ENCODE measurements around the gene DEUP1.
"Not testable (repeated sequence)": the region's sequence is repeated elsewhere in the genome, so short reads cannot be mapped to it uniquely, and the experiment has no call there.

Gene DEUP1

DNA sequence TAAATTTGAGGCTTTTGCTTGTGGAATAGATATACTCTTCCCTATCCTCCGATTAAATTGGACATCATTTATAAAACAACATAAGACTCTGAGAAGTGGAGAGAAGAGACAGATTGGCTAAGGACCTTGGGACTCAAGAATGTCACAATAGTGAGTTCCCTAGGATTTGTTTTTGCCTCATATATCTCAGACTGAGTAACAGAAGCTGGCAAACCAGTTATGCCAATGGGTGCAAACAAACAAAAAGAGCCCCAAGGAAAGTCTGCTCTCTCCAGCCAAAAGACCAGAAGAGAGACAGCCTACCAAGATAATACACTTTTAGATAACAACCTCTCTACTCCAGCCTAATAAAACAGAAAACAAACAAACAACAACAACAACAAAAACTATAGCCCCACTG lies 28.9 kb downstream of the DEUP1 start:
- DNase-seq, result no peak

DNA sequence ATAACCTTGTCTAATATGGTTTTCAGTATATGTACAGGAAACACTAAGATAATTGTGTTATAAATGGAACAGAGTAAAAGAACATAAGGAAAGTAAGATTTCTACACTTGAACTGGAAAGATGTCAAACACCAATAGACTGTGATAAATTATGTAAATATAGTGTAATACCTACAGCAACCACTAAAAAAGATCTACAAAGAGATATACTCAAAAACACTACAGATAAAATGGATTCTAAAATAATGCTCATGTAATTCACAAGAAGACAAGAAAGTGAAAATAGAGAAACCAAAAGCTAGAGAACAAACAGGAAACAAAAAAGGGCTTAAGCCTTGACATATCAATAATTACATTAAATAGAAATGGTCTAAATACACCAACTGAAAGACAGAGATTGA lies 30.9 kb downstream of the DEUP1 start:
- DNase-seq, result no peak

GRCh38 chr11:93368022-93368421 lies 37.5 kb downstream of the DEUP1 start:
- DNase-seq, result no peak

DNA sequence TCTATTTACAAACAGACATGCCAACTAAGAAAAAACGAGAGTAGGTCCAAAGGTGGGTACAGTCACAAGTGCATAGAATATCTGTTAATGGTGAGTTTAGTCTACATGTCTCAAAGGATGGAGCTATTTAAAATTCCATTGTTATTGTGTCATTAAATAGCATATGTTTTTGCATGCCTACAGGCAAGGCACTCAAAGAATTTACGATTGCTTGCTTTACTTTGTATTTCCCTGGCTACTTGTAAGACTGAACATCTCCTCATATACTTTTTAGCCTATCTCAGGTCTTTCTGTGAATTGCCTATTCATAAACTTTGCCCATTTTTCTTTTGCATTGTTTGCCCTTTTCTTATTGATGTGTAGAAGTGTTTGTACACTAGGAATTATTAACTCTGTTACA lies 39.7 kb downstream of the DEUP1 start:
- no peak for DNase-seq

DNA sequence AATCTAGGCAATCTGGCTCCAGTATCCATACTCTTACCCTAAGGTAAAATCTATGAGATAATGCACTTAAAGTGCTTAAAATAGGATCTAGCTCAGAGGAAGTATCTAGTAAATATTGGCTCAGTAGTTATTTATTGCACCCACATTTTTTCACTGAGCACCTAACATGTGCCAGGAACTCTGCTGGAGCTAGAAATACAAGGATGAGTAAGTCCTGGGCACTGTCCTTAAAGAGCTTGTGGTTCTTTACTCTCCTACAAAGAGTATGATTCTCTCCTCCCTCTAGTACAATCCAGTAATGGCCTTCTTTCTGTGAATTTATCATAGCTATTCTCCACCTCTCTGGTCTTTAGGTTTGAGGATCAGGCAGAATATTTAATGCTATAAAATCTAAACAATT lies 59.2 kb downstream of the DEUP1 start:
- no peak for DNase-seq

DNA sequence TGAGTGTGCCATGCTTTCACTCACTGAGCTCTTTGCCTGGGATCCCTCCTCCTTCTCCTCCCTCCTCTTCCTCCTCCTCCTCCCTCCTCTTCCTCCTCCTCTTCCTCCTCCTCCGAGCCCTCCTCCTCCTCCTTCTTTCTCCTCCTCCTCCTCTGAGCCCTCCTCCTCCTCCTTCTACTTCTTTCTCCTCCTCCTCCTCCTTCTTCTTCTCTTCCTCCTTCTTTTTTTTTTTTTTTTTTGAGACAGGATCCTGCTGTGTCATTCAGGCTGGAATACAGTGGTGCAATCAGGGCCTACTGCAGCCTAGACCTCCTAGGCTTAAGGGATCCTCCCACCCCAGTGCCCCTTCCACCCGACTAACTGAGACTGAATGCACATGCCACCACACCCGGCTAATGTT lies 62.3 kb downstream of the DEUP1 start:
- no peak for DNase-seq

GRCh38 chr11:93393386-93393785 lies 62.8 kb downstream of the DEUP1 start:
- no peak for DNase-seq

- no peak for DNase-seq
Measured at GRCh38 chr11:93394488-93394887, 63.9 kb downstream of the DEUP1 start.

- no peak for DNase-seq
Measured at GRCh38 chr11:93396316-93396715, 65.8 kb downstream of the DEUP1 start.

GRCh38 chr11:93403930-93404329 lies 73.4 kb downstream of the DEUP1 start:
- DNase-seq, result no peak

- DNase-seq, result no peak
Measured at GRCh38 chr11:93407777-93408401, 77.3 kb downstream of the DEUP1 start.

- no peak for DNase-seq
Measured at GRCh38 chr11:93410441-93410840, 79.9 kb downstream of the DEUP1 start.

GRCh38 chr11:93411705-93412104 lies 81.2 kb downstream of the DEUP1 start:
- DNase-seq, result no peak

GRCh38 chr11:93432247-93432646 lies 101.7 kb downstream of the DEUP1 start:
- DNase-seq, result no peak

- not testable (repeated sequence) for DNase-seq
Measured at GRCh38 chr11:93443232-93443631, 112.7 kb downstream of the DEUP1 start.

- DNase-seq, result peak; percentile 37
Measured at GRCh38 chr11:93444617-93445073, 114.1 kb downstream of the DEUP1 start.

DNA sequence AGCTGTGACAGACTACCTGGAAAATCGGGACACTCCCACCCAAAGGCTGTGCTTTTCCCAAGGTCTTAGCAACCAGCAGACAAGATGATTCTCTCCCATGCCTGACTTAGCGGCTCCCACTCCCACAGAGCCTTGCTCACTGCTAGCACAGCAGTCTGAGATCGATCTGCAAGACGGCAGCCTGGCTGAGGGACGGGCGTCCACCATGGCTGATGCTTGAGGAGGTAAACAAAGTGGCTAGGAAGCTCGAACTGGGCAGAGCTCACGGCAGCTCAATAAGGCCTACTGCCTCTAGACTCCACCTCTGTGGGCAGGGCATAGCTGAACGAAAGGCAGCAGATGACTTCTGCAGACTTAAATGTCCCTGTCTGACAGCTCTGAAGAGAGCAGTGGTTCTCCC lies 127.7 kb downstream of the DEUP1 start:
- DNase-seq, result no peak

DNA sequence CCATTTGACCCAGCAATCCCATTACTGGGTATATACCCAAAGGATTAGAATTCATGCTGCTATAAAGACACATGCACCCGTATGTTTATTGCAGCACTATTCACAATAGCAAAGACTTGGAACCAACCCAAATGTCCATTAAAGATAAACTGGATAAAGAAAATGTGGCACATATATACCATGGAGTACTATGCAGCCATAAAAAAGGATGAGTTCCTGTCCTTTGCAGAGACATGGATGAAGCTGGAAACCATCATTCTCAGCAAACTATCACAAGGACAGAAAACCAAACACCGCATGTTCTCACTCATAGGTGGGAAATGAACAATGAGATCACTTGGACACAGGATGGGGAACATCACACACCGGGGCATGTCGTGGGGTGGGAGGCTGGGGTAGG lies 133.1 kb downstream of the DEUP1 start:
- DNase-seq, result not testable (repeated sequence)

DNA sequence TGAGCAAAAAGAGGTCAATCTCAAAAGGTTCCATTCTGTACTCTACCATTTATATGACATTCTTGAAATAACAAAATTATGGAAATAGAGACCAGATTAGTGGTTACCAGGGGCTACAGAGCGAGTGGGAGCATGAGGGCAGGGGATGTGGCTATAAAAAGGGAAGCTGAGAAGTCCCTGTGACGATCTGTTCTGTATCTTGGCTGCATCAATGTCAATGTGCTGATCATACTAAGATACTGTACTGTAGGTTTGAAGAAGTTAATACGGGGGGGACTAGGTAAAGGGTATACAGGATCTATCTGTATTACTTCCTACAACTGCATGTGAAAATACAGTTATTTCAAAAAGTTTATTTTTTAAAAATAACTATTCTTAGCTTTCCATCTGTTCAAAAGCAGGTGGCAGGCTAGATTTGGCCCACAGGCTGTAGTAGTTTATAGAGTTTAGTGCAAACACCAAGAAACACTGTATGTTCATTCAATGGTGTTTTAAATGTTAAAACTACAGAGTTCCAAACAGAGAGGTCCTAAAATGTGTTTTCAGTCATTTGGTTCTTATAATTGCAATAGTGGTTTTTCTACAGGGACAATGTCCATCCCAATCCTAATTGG lies 134.5 kb downstream of the DEUP1 start:
- DNase-seq, result no peak

DNA sequence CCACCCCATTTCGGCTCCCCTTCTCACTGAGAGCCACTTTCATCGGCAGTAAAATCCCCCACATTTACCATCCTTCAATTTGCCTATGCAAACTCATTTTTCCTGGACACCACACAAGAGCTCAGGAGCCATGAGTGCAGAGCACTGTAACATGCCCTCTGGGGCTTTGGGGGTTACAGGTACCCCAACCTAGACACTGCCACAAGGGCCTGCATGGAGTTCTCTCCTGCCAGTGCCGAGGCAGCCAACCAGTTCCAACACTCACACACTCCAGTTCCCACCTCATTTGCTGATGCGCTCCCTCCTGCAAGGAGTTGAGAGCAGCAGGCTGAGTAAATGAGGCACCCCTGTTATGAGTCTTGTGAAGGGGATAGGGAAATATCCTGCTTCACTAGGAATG lies 136.5 kb downstream of the DEUP1 start:
- DNase-seq, result no peak

GRCh38 chr11:93468290-93468689 lies 137.7 kb downstream of the DEUP1 start:
- DNase-seq, result no peak

- no peak for DNase-seq
Measured at GRCh38 chr11:93474123-93474522, 143.6 kb downstream of the DEUP1 start.

- DNase-seq, result no peak
Measured at GRCh38 chr11:93476796-93477195, 146.3 kb downstream of the DEUP1 start.

DNA sequence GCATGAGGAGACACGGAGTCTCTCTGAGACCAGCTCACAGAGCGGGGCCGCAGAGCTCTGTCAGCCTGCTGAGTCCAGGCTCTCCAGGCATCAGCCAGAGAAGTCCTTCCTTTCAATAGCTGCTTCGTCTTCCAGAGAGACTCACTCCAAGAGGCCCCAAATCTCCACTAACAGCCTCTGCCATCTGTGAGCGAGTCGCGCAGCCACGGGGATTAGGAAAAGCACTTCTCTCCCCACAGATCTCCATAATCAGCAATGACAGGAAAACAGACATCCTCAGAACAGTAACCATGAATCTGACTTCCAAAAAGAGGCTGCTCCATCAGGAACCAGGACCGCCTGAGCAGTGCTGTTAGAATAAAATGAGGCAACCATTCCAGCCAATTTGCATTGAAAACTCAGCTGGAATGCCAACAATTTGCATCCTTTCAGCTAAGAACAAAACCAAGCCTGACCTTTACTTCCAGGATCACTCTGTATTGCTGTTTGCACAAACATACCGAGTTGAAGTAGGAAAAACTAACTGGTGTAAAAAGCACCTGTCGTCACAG lies 147.2 kb downstream of the DEUP1 start:
- DNase-seq, result no peak

- DNase-seq, result no peak
Measured at GRCh38 chr11:93478841-93479240, 148.3 kb downstream of the DEUP1 start.
